ENCODE data around the gene TBX10. TPM values are rescaled to one million over a fixed set of nuclear protein-coding genes. Genes with fewer than 3 reads are reported as not detected.

Gene TBX10
- total RNA-seq, 1 experiment from 2014 or later = not detected

DNA sequence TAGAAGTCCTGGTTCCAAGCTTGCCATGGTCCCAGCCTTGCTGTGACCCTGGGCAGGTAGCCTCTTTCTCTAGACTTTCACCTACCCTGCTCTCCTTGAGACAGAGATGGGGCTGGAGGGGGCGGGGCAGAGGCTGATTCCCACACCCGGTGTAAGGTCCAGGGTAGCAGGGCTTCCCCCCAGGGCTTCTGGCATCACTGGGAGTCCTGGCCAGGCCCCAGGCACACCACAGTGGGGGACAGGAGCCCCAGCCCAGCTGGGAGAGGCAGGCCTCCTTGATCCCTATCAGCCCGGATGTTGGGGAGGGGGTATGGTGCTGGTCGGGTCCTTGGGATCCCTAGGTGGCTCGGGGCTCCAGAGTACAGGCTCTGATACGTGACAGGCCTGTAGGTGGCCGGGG is 8.2 kb downstream of the TBX10 start:
- no peaks in the 10 kb centered on the region for H3K27me3 ChIP-seq (ENCODE audit: insufficient read depth, low read length)
- no peak overlapping the region for H3T11ph ChIP-seq (ENCODE audit: low read length)
- H3K23ac ChIP-seq (ENCODE audit: insufficient read length, low read depth, low read length) = no peak overlapping the region
- H3K4me3 Mint-ChIP-seq = peak overlapping the region; percentile 72 to 85; a peak in 3 of 5 replicates
- H4K20me1 ChIP-seq (ENCODE audit: control insufficient read depth, insufficient read depth, insufficient read length) = no peaks in the 10 kb centered on the region
- H2BK120ac ChIP-seq (ENCODE audit: low read depth, low read length, poor library complexity, severe bottlenecking) = no peak overlapping the region
- H4K5ac ChIP-seq (ENCODE audit: insufficient read length, low read depth, low read length) = no peak overlapping the region
- peaks cover 26 to 33% of the 10 kb centered on the region in 2 experiments for H3K4me1 Mint-ChIP-seq
- no peak overlapping the region for H3K27ac ChIP-seq (ENCODE audit: insufficient read length, low read depth, low read length)
- no peaks in the 10 kb centered on the region for H3K79me1 ChIP-seq (ENCODE audit: insufficient read depth, low read depth, low read length, poor library complexity, severe bottlenecking)
- H2BK12ac ChIP-seq (ENCODE audit: insufficient read length, low read depth, low read length) = no peak overlapping the region
- WGBS (ENCODE audit: extremely low coverage, insufficient read length, low lambda C conversion rate) = no CpG with 5 or more reads among the region's 7 CpGs
- no peak overlapping the region for H3K9ac ChIP-seq (ENCODE audit: extremely low read depth, insufficient read length, low read length)
- no peak overlapping the region for H2BK15ac ChIP-seq (ENCODE audit: low read depth, low read length)
- H3K4ac ChIP-seq (ENCODE audit: low read depth, low read length) = no peak overlapping the region
- H4K8ac ChIP-seq (replicated peaks; ENCODE audit: insufficient read length, low read depth, low read length) = no peak overlapping the region
- H3K4me1 ChIP-seq (ENCODE audit: insufficient read depth, low read length) = no peaks in the 10 kb centered on the region; the same call in 1 of the 2 replicates
- H2BK20ac ChIP-seq (ENCODE audit: low read depth, low read length, poor library complexity, severe bottlenecking) = no peak overlapping the region
- TF ChIP-seq, protein P1, sequence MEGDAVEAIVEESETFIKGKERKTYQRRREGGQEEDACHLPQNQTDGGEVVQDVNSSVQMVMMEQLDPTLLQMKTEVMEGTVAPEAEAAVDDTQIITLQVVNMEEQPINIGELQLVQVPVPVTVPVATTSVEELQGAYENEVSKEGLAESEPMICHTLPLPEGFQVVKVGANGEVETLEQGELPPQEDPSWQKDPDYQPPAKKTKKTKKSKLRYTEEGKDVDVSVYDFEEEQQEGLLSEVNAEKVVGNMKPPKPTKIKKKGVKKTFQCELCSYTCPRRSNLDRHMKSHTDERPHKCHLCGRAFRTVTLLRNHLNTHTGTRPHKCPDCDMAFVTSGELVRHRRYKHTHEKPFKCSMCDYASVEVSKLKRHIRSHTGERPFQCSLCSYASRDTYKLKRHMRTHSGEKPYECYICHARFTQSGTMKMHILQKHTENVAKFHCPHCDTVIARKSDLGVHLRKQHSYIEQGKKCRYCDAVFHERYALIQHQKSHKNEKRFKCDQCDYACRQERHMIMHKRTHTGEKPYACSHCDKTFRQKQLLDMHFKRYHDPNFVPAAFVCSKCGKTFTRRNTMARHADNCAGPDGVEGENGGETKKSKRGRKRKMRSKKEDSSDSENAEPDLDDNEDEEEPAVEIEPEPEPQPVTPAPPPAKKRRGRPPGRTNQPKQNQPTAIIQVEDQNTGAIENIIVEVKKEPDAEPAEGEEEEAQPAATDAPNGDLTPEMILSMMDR (conservative IDR thresholded peaks at IDR 0.05) = no peak
- H3K36me3 Mint-ChIP-seq (ENCODE audit: insufficient read depth in 1 of 3, low read depth in 3 of 3) = peaks cover 7 to 12% (median 10%) of the 10 kb centered on the region in 3 experiments
- no peaks in the 10 kb centered on the region for H3K79me2 ChIP-seq (ENCODE audit: insufficient read depth, low read length)
- no peak overlapping the region; the same call in 1 of the 2 replicates for H3K14ac ChIP-seq (ENCODE audit: insufficient read depth, low read length)
- H3K9me3 ChIP-seq (ENCODE audit: control insufficient read depth, low read depth, low read length) = no peaks in the 10 kb centered on the region
- no peak overlapping the region for H2AK5ac ChIP-seq (ENCODE audit: insufficient read length, low read length)
- no peak overlapping the region for H2BK5ac ChIP-seq (ENCODE audit: insufficient read length, low read length)
- no peak overlapping the region for H3K56ac ChIP-seq (ENCODE audit: insufficient read length, low read depth, low read length)
- no peak overlapping the region; a peak in 1 of 7 replicates for H3K27ac Mint-ChIP-seq
- peak; percentile 42 for DNase-seq
- no peak overlapping the region for H2AFZ ChIP-seq (ENCODE audit: low read length)
- peaks cover 0 to 3% of the 10 kb centered on the region in 2 experiments; a peak in 2 of 5 replicates for H3K9me3 Mint-ChIP-seq
- no peak overlapping the region for H3K18ac ChIP-seq (ENCODE audit: insufficient read length, low read depth, low read length)
- H3K27me3 Mint-ChIP-seq (ENCODE audit: low read depth) = peaks cover 25% of the 10 kb centered on the region
- peak overlapping the region; percentile 38 for H3K4me2 ChIP-seq (ENCODE audit: insufficient read depth, insufficient read length, low read length)
- H3K23me2 ChIP-seq (ENCODE audit: insufficient read length, low read depth, low read length, poor library complexity, severe bottlenecking) = no peaks in the 10 kb centered on the region
- no peak overlapping the region for H4K91ac ChIP-seq (ENCODE audit: insufficient read length, low read depth, low read length)

All from H9 (cell line).